NCI-H2196 treated with DMSO at 0.1 percent for 48 hours (cell line): Measurements from ENCODE around the gene SLC25A22.

ENCODE experiments used
- DNase-seq: peaks from one replicate; lab custom pipeline; 2025; ENCODE audit not compliant: unreplicated experiment; lab: John Stamatoyannopoulos, UW

SLC25A22 gene

DNA sequence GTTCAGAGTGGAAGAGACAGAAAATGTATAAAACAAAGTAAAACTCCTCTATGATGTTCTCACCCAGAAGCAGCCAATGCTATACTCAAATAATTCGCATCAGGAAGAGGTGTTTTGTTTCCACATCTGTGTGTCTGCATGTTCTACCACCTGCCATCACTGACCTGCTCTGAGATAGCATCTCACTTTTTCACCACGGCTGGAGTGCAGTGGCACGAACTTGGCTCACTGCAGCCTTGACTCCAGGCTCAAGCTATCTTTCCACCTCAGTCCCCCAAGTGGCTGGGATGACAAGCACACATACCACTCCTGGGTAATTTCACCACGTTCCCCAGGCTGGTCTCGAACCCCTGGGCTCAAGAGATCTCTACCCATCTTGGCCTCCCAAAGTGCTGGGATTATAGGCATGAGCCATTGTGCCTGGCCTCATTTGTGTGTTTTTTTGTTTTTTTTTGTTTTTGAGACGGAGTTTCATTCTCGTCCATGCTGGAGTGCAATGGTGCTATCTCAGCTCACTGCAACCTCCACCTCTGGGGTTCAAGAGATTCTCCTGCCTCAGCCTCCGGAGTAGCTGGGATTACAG, 36.5 kb downstream of the SLC25A22 start:
- no peak for DNase-seq

DNA sequence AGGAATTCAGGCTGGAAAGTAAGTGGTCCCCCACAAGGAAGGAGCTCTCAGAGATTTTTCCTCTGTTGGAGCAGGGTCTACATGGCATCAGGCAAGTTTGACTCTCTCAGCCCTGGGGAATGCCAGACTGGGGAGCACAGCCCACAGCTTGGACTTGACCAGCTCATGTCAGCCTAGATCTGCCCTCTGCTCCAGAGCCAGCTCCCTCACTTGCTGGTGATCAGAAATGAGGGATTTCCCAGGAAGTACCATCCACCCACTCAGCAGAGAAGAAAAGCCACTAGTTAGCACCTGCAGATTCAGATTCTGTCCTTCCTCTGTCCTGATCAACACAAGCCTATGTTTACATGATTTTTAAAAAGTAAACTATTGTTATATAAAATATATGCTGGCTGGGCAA, 37.8 kb downstream of the SLC25A22 start:
- DNase-seq: no peak

DNA sequence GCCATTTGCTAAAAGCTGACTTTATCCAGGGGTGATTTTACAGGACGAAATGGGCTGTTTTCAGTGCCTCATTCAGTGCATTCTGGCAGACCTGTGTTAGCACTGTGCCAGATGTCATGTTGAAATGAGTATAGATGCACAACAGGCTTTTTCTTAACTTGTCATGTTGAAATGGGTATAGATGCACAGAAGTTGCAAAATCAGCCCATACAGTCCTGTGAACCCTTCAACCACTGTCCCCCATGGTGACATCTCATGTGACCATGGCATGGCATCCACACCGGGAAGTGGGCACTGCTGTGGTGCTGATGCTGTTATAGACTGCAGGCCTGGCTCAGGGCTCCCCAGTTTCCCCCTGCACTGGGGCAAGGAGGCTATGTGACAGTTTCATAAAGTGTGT, 48.4 kb downstream of the SLC25A22 start:
- no peak for DNase-seq

DNA sequence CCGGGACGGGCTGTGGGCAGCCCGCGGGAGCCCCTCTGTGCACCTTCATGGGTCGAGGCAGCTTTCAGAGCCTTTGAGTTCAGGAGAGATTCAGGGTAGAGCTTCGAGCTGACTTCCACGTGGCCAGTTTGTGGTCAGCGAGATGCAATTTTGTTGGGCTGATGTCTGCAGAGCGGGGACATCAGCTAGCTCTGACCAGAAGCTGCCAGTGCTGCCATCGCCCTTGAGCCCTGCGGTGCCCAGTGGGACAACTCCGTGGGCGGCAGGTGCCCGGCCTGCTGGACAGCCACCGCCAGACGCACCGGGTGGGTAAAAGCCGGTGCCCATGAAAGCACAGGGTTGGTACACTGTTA, 50.1 kb downstream of the SLC25A22 start:
- no peak for DNase-seq

DNA sequence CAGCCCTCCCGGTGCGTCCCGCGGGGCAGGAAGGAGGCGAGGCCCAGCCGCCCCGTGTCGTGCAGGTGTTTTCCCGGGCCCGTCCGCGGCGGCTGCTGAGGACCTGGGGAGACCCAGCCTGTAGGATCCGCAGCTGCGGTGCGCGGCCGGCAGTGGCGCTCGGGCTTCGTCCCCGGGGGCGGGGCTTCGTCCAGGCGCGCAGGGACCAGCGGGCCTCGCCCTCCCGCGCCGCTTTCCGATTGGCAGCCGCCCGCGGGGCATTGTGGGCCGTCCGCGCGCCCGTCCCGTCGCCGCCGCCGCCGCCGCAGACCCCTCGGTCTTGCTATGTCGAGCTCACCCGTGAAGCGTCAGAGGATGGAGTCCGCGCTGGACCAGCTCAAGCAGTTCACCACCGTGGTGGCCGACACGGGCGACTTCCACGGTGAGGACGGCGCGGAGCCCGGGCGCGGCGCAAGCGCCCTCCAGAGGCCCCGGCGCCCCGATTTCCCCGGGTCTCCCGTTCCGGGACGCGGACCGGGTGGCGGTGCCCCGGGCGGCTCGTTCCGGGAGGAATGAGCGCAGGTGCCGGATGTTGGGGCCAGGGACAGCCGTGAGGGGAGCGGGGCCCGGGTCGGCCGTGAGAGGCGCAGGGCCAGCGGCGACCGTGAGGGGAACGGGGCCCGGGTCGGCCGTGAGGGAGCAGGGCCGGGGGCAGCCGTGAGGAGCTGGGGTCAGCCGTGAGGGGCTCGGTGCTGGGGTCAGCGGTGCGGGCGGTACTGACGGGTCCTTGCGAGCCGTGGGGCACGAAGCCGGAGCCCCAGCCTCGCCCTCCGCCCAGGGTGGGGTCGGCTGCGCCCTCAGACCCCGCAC, 50.7 kb downstream of the SLC25A22 start, which contains the start of gene TALDO1:
Gene TALDO1 (plus strand): TSS at position 307 of the 849 bp plus-strand sequence. CDS start 18 bp downstream, at position 325.
- DNase-seq: peak; percentile 78

DNA sequence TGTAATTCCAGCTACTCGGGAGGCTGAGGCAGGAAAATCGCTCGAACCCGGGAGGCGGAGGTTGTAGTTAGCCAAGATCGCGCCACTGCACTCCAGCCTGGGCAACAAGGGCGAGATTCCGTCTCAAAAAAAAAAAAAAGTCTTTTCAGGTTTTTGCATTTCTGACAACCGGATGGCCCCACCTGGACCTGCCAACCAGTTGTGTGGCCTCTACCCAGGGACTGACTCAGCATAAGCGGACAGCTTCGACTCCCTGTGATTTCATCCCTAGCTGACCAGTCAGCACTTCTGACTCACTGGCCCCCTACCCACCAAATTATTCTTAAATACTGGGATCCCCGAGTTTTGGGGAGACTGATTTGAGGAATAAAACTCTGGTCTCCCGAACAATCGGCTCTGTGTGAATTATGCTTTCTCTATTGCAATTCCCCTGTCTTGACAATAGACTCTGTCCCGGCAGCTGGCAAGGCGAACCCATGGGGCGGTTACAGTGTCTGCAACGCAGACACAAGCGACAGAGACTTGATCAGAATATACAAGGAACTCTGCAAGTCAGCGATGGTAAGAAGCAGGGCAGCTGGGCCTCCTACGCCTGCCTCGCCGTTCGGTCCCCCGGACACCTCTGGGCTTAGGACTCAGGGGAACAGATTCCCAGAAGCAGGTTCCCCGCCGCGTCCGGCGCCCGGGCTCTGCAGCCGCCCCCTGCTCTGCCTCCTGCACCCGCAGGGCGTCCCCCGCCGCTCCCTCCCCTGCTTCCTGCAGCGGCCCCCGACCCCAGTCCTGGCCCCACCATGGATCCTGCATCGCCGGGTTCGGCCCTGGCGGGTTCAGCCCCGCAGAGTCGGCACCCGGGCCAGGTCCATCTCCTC, 51.6 kb downstream of the SLC25A22 start:
- DNase-seq: no peak

DNA sequence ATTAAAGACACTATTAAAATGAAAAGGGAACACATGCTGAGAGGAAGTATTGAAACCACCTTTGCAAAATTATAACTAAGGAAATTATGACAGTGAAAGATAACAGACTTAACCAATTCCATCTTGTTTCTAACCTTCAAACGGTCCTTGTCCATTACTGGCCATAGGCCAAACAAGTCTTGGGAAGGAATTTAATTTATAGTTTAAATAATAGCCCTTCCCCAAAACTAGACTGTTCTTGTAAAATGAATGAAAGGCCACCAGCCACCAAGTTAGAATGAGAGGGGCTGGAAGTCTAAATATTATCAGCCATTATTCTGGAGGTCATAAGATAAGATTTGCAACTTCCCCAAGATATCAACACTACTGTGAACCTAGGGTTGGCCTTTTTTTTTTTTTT, 52.7 kb downstream of the SLC25A22 start:
- DNase-seq: no peak

DNA sequence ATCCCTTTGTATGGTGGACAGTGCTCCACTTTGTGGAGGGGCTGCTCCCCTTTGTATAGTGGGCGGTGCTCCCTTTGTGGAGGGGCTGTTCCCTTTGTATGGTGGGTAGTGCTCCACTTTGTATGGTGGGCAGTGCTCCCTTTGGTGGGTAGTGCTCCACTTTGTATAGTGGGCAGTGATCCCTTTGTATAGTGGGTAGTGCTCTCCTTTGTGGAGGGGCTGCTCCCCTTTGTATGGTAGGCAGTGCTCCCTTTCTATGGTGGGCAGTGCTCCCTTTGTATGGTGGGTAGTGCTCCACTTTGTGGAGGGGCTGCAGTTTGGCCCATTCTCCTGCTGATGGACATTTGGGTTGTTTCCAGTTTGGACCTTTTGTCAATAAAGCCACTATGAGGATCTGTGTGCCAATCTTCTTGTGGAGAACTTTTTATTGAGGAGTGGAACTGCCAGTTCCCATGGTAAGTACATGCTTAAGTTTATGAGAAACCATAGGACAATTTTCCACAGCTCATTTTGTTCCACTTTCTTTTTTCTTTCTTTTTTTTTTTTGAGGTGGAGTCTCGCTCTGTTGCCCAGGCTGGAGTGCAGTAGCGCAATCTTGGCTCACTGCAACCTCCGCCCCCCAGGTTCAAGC, 55.4 kb downstream of the SLC25A22 start:
- DNase-seq: no peak

DNA sequence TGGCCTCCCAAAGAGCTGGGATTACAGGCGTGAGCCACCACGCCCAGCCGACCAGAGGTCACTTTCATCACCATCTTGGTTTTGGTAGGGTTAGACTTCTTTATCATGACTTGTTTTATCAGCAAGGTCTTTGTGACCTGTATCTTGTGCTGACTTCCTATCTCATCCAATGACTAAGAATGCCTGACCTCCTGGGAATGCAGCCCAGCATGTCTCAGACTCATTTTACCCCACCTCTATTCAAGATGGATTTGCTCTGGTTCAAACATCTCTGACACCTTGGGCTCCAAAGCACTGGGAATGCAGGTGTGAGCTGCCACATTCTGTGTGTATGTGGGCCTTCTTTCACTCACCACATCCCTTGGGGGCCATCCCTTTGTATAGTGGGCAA, 55.9 kb downstream of the SLC25A22 start:
- DNase-seq: no peak
